Endodermal cell (in vitro differentiated cells): ENCODE results near the gene ENTPD2. TPM values are rescaled to one million over a fixed set of nuclear protein-coding genes. Genes with fewer than 3 reads are reported as not detected.

ENCODE experiments used
- DNase-seq: peaks from one replicate; pipeline ENCODE4 v3.0.0-alpha.2; 2017
- H3K27ac ChIP-seq: 2 replicates; pipeline ENCODE4 v1.5.1; 2013; ENCODE audit warnings: mild to moderate bottlenecking, low read depth, low read length, moderate library complexity
- H3K27me3 ChIP-seq: 2 replicates; pipeline ENCODE4 v1.6.1; 2013; ENCODE audit warnings: mild to moderate bottlenecking, low read length, moderate library complexity; ENCODE audit not compliant: insufficient read depth, control insufficient read depth, poor library complexity, severe bottlenecking
- H3K36me3 ChIP-seq: 2 replicates; pipeline ENCODE4 v1.7.0; 2013; ENCODE audit warnings: mild to moderate bottlenecking, low read length, moderate library complexity; ENCODE audit not compliant: control insufficient read depth, insufficient read depth
- H3K4me1 ChIP-seq: one replicate; pipeline ENCODE4 v1.7.0; 2013; ENCODE audit warnings: low read length; ENCODE audit not compliant: control insufficient read depth, insufficient read depth
- H3K4me3 ChIP-seq: 2 replicates; pipeline ENCODE4 v1.5.1; 2013; ENCODE audit warnings: mild to moderate bottlenecking, low read length, moderate library complexity
- H3K9ac ChIP-seq: 2 replicates; pipeline ENCODE4 v1.6.1; 2013; ENCODE audit warnings: mild to moderate bottlenecking, low read length, moderate library complexity; ENCODE audit not compliant: poor library complexity, severe bottlenecking; ENCODE audit errors: extremely low read depth
- H3K9me3 ChIP-seq: 2 replicates; pipeline ENCODE4 v1.6.1; 2013; ENCODE audit warnings: mild to moderate bottlenecking, low read length, moderate library complexity; ENCODE audit not compliant: control insufficient read depth
- H3K27ac Mint-ChIP-seq: 2 replicates; pipeline ENCODE4 v1.8.0; 2020; ENCODE audit warnings: mixed read lengths
- H3K27me3 Mint-ChIP-seq: 2 replicates; pipeline ENCODE4 v1.8.0; 2021; ENCODE audit warnings: mild to moderate bottlenecking, mixed read lengths; ENCODE audit not compliant: insufficient read depth
- H3K36me3 Mint-ChIP-seq: 2 replicates; pipeline ENCODE4 v1.8.0; 2020; ENCODE audit warnings: low read depth, mixed read lengths
- H3K4me1 Mint-ChIP-seq: 2 replicates; pipeline ENCODE4 v1.8.0; 2020; ENCODE audit warnings: mixed read lengths
- H3K4me3 Mint-ChIP-seq: 2 replicates; pipeline ENCODE4 v1.8.0; 2020; ENCODE audit warnings: mild to moderate bottlenecking, moderate library complexity, mixed read lengths
- H3K9me3 Mint-ChIP-seq: 2 replicates; pipeline ENCODE4 v1.8.0; 2020; ENCODE audit warnings: mild to moderate bottlenecking, mixed read lengths
- WGBS, 2 experiments: methylation state at CpG; one replicate each; pipeline versions ENCODE4 v1.1.5 to v1.1.7; 2013; ENCODE audit warnings: missing lambda C conversion rate in 2 of 2, mixed read lengths in 1 of 2; ENCODE audit not compliant: insufficient coverage in 1 of 2, insufficient read length in 1 of 2; 5-methylcytosine and 5-hydroxymethylcytosine counted together
- total RNA-seq, 2 donors: library from RNA; stranded (reverse); fragmentation: NEBNext Ultra II Directional in 1 of 2; extraction: Animal tissue kit (Norgen Biotek cat#: 25700) in 1 of 2; gene quantifications; 2 replicates in 1 of 2; 3 replicates in 1 of 2; pipeline ENCODE4 v1.2.1, GENCODE V29; 2021
- TF ChIP-seq, protein P1 (sequence below): fragments of 200-600 bp; sonication (generic); conservative IDR thresholded peaks from 2 replicates; pipeline ENCODE4 v1.5.0; 2021; ENCODE audit warnings: antibody characterized with exemption, mild to moderate bottlenecking

ENTPD2 gene
- total RNA-seq, 2 donors from 2014 or later, result 1.2 to 2.4 TPM

- no peak overlapping the region for H3K27ac ChIP-seq
- Mint-ChIP-seq H3K9me3 (peaks cover 1% of the 10 kb centered on the region), H3K27ac (no peak overlapping the region), H3K27me3 (no peaks in the 10 kb centered on the region), H3K4me3 (no peak overlapping the region), H3K4me1 (no peaks in the 10 kb centered on the region), H3K36me3 (peaks cover 6% of the 10 kb centered on the region)
- TF ChIP-seq, protein P1, sequence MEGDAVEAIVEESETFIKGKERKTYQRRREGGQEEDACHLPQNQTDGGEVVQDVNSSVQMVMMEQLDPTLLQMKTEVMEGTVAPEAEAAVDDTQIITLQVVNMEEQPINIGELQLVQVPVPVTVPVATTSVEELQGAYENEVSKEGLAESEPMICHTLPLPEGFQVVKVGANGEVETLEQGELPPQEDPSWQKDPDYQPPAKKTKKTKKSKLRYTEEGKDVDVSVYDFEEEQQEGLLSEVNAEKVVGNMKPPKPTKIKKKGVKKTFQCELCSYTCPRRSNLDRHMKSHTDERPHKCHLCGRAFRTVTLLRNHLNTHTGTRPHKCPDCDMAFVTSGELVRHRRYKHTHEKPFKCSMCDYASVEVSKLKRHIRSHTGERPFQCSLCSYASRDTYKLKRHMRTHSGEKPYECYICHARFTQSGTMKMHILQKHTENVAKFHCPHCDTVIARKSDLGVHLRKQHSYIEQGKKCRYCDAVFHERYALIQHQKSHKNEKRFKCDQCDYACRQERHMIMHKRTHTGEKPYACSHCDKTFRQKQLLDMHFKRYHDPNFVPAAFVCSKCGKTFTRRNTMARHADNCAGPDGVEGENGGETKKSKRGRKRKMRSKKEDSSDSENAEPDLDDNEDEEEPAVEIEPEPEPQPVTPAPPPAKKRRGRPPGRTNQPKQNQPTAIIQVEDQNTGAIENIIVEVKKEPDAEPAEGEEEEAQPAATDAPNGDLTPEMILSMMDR, result no peak
- no peaks in the 10 kb centered on the region for H3K36me3 ChIP-seq
- no peak for DNase-seq
- no peak overlapping the region for H3K9ac ChIP-seq
- WGBS, 2 experiments, result 95 to 96% methylated on average over 13 to 42 of the region's 45 CpGs
- no peaks in the 10 kb centered on the region for H3K4me1 ChIP-seq
- no peak overlapping the region for H3K4me3 ChIP-seq
- no peaks in the 10 kb centered on the region for H3K27me3 ChIP-seq
- H3K9me3 ChIP-seq, result no peaks in the 10 kb centered on the region
Observed at GRCh38 chr9:137017791-137018497, 35.9 kb downstream of the ENTPD2 start.

GRCh38 chr9:137017071-137017470 lies 36.8 kb downstream of the ENTPD2 start:
- H3K4me1 Mint-ChIP-seq, result no peaks in the 10 kb centered on the region
- H3K27ac Mint-ChIP-seq, result no peak overlapping the region
- TF ChIP-seq, protein P1, result no peak
- H3K9me3 Mint-ChIP-seq, result peaks cover 1% of the 10 kb centered on the region
- no peak for DNase-seq
- WGBS, 2 experiments, result 93 to 96% methylated on average over 22 to 28 of the region's 28 CpGs
- H3K27me3 Mint-ChIP-seq, result no peaks in the 10 kb centered on the region
- H3K36me3 Mint-ChIP-seq, result peaks cover 6% of the 10 kb centered on the region
- no peaks in the 10 kb centered on the region for H3K27me3 ChIP-seq
- no peaks in the 10 kb centered on the region for H3K4me1 ChIP-seq
- no peak overlapping the region for H3K27ac ChIP-seq
- no peak overlapping the region for H3K4me3 Mint-ChIP-seq
- no peak overlapping the region for H3K4me3 ChIP-seq
- no peaks in the 10 kb centered on the region for H3K36me3 ChIP-seq
- H3K9ac ChIP-seq, result no peak overlapping the region
- no peaks in the 10 kb centered on the region for H3K9me3 ChIP-seq

DNA sequence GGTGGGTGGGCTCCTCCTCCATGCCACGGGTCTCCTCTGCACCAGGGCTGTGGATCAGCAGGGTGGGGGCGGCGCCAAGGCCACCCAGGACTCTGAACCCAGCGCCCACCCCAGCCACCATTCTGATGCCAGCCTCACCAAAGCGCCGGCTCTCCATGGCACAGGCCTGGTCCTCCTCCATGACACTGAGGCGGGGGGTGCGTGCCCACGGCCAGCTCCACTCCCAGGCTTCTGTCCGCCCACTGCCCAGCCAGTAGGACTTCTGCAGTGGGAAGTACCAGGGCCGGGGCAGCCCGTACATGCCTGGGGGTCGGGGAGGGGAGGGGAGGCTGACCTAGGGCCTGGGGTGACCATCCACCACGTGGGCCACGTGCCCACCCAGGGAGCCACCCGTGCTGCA lies 37.4 kb downstream of the ENTPD2 start:
- H3K27ac Mint-ChIP-seq, result no peak overlapping the region
- H3K27me3 Mint-ChIP-seq, result no peaks in the 10 kb centered on the region
- no peaks in the 10 kb centered on the region for H3K36me3 ChIP-seq
- H3K9me3 Mint-ChIP-seq, result peaks cover 1% of the 10 kb centered on the region
- H3K36me3 Mint-ChIP-seq, result peaks cover 6% of the 10 kb centered on the region
- DNase-seq, result no peak
- no peaks in the 10 kb centered on the region for H3K4me1 Mint-ChIP-seq
- TF ChIP-seq, protein P1, result no peak
- H3K27me3 ChIP-seq, result no peaks in the 10 kb centered on the region
- no peak overlapping the region for H3K27ac ChIP-seq
- no peak overlapping the region for H3K4me3 ChIP-seq
- 92 to 93% methylated on average over 11 to 16 of the region's 16 CpGs for WGBS, 2 experiments
- H3K4me3 Mint-ChIP-seq, result no peak overlapping the region
- no peaks in the 10 kb centered on the region for H3K4me1 ChIP-seq
- H3K9me3 ChIP-seq, result no peaks in the 10 kb centered on the region
- H3K9ac ChIP-seq, result no peak overlapping the region
